ENCODE results near the gene ADGRL4. TPM values are rescaled to one million over a fixed set of nuclear protein-coding genes. Genes with fewer than 3 reads are reported as not detected.

The ADGRL4 gene
- total RNA-seq, 1 experiment from 2014 or later, result 0.63 TPM

DNA sequence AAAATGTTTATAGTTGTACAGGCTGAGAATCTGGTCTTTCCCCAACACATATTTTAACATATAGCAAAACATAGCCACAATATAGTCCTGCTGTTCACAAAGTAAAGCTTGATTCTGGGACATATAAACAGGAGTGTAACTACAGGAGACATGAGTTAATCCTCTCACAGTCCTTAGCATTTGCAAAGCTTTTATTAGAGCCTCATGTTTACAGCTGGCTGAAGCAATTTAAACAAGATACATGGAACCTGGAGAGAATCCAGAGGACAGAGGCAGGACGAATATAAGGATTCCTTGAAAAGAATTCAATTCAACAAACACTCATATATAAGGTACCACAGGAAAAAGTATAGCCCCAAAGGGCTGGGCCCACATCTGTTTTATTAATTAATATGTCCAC is 163.4 kb downstream of the ADGRL4 start:
- Histone ChIP-seq H3K14ac (ENCODE audit: insufficient read depth, low read length) (no peak overlapping the region), H2AK5ac (ENCODE audit: insufficient read length, low read length) (no peak overlapping the region), H3K9ac (ENCODE audit: extremely low read depth, insufficient read length, low read length) (no peak overlapping the region), H2AFZ (ENCODE audit: low read length) (no peak overlapping the region), H2BK5ac (ENCODE audit: insufficient read length, low read length) (no peak overlapping the region), H3K23me2 (ENCODE audit: insufficient read length, low read depth, low read length, poor library complexity, severe bottlenecking) (no peaks in the 10 kb centered on the region), H2BK12ac (ENCODE audit: insufficient read length, low read depth, low read length) (no peak overlapping the region), H3K79me1 (ENCODE audit: insufficient read depth, low read depth, low read length, poor library complexity, severe bottlenecking) (no peaks in the 10 kb centered on the region), H2BK15ac (ENCODE audit: low read depth, low read length) (no peak overlapping the region), H3K9me3 (ENCODE audit: control insufficient read depth, low read depth, low read length) (no peaks in the 10 kb centered on the region), H4K5ac (ENCODE audit: insufficient read length, low read depth, low read length) (no peak overlapping the region), H3K27ac (ENCODE audit: insufficient read length, low read depth, low read length) (no peak overlapping the region), H3K18ac (ENCODE audit: insufficient read length, low read depth, low read length) (no peak overlapping the region), H3K27me3 (ENCODE audit: insufficient read depth, low read length) (no peaks in the 10 kb centered on the region), H2BK20ac (ENCODE audit: low read depth, low read length, poor library complexity, severe bottlenecking) (no peak overlapping the region), H4K91ac (ENCODE audit: insufficient read length, low read depth, low read length) (no peak overlapping the region), H3K4ac (ENCODE audit: low read depth, low read length) (no peak overlapping the region), H3K4me1 (ENCODE audit: insufficient read depth, low read length) (no peaks in the 10 kb centered on the region; the same call in 1 of the 2 replicates), H3K23ac (ENCODE audit: insufficient read length, low read depth, low read length) (no peak overlapping the region), H2BK120ac (ENCODE audit: low read depth, low read length, poor library complexity, severe bottlenecking) (no peak overlapping the region), H4K8ac (replicated peaks; ENCODE audit: insufficient read length, low read depth, low read length) (no peak overlapping the region), H3T11ph (ENCODE audit: low read length) (no peak overlapping the region), H4K20me1 (ENCODE audit: control insufficient read depth, insufficient read depth, insufficient read length) (no peaks in the 10 kb centered on the region), H3K56ac (ENCODE audit: insufficient read length, low read depth, low read length) (no peak overlapping the region), H3K79me2 (ENCODE audit: insufficient read depth, low read length) (no peaks in the 10 kb centered on the region), H3K4me2 (ENCODE audit: insufficient read depth, insufficient read length, low read length) (no peak overlapping the region)
- Mint-ChIP-seq H3K4me3 (no peak overlapping the region), H3K36me3 (ENCODE audit: insufficient read depth in 1 of 3, low read depth in 3 of 3) (peaks cover 0 to 2% (median 0%) of the 10 kb centered on the region in 3 experiments; a peak in 1 of 7 replicates), H3K27me3 (ENCODE audit: low read depth) (no peaks in the 10 kb centered on the region), H3K27ac (no peak overlapping the region), H3K9me3 (peaks cover 0 to 2% of the 10 kb centered on the region in 2 experiments; a peak in 2 of 5 replicates), H3K4me1 (peaks cover 8 to 23% of the 10 kb centered on the region in 2 experiments)
- WGBS (ENCODE audit: extremely low coverage, insufficient read length, low lambda C conversion rate), result no CpG with 5 or more reads among the region's 1 CpG
- TF ChIP-seq, protein P1, sequence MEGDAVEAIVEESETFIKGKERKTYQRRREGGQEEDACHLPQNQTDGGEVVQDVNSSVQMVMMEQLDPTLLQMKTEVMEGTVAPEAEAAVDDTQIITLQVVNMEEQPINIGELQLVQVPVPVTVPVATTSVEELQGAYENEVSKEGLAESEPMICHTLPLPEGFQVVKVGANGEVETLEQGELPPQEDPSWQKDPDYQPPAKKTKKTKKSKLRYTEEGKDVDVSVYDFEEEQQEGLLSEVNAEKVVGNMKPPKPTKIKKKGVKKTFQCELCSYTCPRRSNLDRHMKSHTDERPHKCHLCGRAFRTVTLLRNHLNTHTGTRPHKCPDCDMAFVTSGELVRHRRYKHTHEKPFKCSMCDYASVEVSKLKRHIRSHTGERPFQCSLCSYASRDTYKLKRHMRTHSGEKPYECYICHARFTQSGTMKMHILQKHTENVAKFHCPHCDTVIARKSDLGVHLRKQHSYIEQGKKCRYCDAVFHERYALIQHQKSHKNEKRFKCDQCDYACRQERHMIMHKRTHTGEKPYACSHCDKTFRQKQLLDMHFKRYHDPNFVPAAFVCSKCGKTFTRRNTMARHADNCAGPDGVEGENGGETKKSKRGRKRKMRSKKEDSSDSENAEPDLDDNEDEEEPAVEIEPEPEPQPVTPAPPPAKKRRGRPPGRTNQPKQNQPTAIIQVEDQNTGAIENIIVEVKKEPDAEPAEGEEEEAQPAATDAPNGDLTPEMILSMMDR (conservative IDR thresholded peaks at IDR 0.05), result no peak
- DNase-seq, result no peak
